Thoracic aorta (tissue), 2 donors: ENCODE measurements around the gene CCDC12. TPM values are rescaled to one million over a fixed set of nuclear protein-coding genes. Genes with fewer than 3 reads are reported as not detected.

Source experiments
- ATAC-seq: fragments of 150-250 bp; one replicate; pipeline ENCODE4 v1.8.0; 2017; ENCODE audit warnings: low read depth; ENCODE audit not compliant: insufficient number of reproducible peaks, low FRiP score
- DNase-seq: peaks from one replicate; pipeline ENCODE4 v3.0.0-alpha.2; 2020; ENCODE audit warnings: low spot score
- H3K27ac ChIP-seq, 2 donors: fragments of 200-600 bp; sonication (generic); 1 replicate in 1 of 2; 2 replicates in 1 of 2; pipeline ENCODE4 v1.5.1; 2016; ENCODE audit warnings: mild to moderate bottlenecking in 2 of 2, moderate library complexity in 2 of 2
- H3K27me3 ChIP-seq: fragments of 200-600 bp; sonication (generic); replicated peaks from 2 replicates; pipeline ENCODE4 v1.6.0; 2016; ENCODE audit warnings: mild to moderate bottlenecking; ENCODE audit not compliant: insufficient read depth
- H3K36me3 ChIP-seq: fragments of 200-600 bp; sonication (generic); one replicate; pipeline ENCODE4 v1.5.1; 2016
- H3K4me1 ChIP-seq, 2 donors: fragments of 200-600 bp; sonication (generic); 1 replicate in 1 of 2; 2 replicates in 1 of 2; pipeline versions ENCODE4 v1.5.1 to v1.6.0; 2016; ENCODE audit warnings: low read depth in 2 of 2, mild to moderate bottlenecking in 1 of 2; ENCODE audit not compliant: control insufficient read depth in 1 of 2
- H3K4me3 ChIP-seq: fragments of 200-600 bp; sonication (generic); 2 replicates; pipeline ENCODE4 v1.5.1; 2016; ENCODE audit warnings: mild to moderate bottlenecking
- H3K9me3 ChIP-seq: fragments of 200-600 bp; sonication (generic); 2 replicates; pipeline ENCODE4 v1.5.1; 2016
- total RNA-seq, 2 donors: library from RNA; depleted of rRNA; stranded (reverse); fragments of >200 nt; gene quantifications; one replicate each; pipeline versions ENCODE4 v1.1.0 to v1.2.3, GENCODE V29; 2016
- TF ChIP-seq, protein P1 (sequence below): fragments of 200-600 bp; sonication (generic); IDR thresholded peaks from one replicate; pipeline ENCODE4 v1.5.1; 2019; ENCODE audit warnings: antibody characterized with exemption

The CCDC12 gene
- total RNA-seq, 2 donors from 2014 or later, result 29.8 to 58.8 TPM

DNA sequence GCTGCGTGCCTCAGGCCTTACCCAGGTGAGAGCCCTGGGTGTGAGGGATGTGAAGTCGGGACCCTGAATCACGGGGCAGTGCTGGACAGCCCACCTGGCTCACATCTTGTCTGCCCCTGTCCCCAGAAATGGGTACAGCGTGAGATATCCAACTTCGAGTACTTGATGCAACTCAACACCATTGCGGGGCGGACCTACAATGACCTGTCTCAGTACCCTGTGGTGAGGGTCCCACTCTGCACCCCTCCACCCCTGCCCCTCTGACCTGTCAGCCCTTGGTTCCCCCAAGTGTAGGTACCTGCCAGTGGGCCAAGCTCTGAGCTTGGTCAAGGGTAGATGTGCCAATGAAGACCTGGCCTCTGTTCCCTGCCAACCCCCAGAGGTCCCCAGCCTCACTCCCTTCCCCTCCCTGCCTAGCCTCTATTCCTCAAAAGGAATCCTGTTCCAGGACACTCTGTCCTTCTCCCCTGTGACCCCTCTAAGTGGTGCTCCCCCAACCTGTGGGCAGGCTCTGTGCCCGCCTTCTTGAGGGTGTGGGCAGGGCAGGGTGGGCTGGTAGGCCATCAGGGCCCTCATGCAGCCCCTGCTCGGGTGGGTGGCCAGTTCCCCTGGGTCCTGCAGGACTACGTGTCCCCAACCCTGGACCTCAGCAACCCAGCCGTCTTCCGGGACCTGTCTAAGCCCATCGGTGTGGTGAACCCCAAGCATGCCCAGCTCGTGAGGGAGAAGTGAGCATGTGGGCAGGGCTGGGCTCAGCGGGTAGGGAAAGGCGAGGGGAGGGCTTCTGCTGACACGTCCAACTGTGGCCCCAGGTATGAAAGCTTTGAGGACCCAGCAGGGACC lies 28.0 kb upstream of the CCDC12 start:
- ATAC-seq (no peak), DNase-seq (no peak)
- Histone ChIP-seq H3K4me3 (no peak overlapping the region), H3K27me3 (no peaks in the 10 kb centered on the region), H3K27ac (no peak overlapping the region), H3K36me3 (peaks cover 27% of the 10 kb centered on the region), H3K9me3 (no peaks in the 10 kb centered on the region), H3K4me1 (no peaks in the 10 kb centered on the region)
- TF ChIP-seq, protein P1, sequence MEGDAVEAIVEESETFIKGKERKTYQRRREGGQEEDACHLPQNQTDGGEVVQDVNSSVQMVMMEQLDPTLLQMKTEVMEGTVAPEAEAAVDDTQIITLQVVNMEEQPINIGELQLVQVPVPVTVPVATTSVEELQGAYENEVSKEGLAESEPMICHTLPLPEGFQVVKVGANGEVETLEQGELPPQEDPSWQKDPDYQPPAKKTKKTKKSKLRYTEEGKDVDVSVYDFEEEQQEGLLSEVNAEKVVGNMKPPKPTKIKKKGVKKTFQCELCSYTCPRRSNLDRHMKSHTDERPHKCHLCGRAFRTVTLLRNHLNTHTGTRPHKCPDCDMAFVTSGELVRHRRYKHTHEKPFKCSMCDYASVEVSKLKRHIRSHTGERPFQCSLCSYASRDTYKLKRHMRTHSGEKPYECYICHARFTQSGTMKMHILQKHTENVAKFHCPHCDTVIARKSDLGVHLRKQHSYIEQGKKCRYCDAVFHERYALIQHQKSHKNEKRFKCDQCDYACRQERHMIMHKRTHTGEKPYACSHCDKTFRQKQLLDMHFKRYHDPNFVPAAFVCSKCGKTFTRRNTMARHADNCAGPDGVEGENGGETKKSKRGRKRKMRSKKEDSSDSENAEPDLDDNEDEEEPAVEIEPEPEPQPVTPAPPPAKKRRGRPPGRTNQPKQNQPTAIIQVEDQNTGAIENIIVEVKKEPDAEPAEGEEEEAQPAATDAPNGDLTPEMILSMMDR, result no peak

DNA sequence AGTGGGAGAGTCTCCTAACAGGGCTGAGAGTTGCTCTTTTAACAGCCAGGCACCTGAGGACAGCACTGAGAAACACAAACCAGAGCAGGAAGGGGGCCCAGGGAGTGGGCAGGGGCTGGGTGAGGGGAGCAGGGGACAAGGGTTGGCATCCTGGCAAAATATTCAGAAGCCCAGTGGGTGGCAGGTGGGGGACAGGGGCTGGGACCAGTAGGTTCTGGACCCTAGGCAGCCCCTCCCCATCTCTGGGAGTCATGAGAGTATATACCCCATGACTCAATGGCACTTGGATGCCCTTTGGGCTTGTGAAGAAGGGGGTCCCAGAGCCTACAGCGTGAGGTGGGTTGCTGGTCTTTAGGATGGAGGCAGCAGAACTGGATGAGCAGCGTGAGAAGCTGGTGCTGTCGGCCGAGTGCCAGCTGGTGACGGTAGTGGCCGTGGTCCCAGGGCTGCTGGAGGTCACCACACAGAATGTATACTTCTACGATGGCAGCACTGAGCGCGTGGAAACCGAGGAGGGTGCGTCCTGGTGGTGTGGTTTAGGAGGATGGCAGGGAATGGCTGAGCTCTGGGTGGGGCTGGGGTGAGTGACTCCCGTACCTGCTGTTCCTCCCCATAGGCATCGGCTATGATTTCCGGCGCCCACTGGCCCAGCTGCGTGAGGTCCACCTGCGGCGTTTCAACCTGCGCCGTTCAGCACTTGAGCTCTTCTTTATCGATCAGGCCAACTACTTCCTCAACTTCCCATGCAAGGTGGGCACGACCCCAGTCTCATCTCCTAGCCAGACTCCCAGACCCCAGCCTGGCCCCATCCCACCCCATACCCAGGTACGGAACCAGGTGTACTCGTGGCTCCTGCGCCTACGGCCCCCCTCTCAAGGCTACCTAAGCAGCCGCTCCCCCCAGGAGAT lies 27.2 kb upstream of the CCDC12 start:
- no peaks in the 10 kb centered on the region for H3K9me3 ChIP-seq
- H3K27me3 ChIP-seq, result no peaks in the 10 kb centered on the region
- TF ChIP-seq, protein P1, result no peak
- H3K27ac ChIP-seq, result no peak overlapping the region
- no peak for ATAC-seq
- H3K4me3 ChIP-seq, result no peak overlapping the region
- peaks cover 27% of the 10 kb centered on the region for H3K36me3 ChIP-seq
- no peak for DNase-seq
- H3K4me1 ChIP-seq, result no peaks in the 10 kb centered on the region

DNA sequence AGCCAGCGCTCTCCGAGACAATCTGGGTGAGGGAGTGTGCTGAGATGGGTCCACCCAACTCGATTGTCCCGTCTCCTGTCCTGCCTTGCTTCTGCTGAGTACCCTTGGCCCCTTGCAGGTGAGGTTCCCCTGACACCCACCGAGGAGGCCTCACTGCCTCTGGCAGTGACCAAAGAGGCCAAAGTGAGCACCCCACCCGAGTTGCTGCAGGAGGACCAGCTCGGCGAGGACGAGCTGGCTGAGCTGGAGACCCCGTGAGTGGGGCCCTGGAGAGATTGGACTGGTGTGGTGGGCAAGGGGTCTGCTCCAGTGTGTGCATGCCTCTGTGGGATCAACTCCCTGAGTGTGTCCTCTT lies 26.5 kb upstream of the CCDC12 start:
- H3K27me3 ChIP-seq, result no peaks in the 10 kb centered on the region
- DNase-seq, result no peak
- H3K4me1 ChIP-seq, result no peaks in the 10 kb centered on the region
- H3K4me3 ChIP-seq, result no peak overlapping the region
- no peaks in the 10 kb centered on the region for H3K9me3 ChIP-seq
- TF ChIP-seq, protein P1, result no peak
- peaks cover 27% of the 10 kb centered on the region for H3K36me3 ChIP-seq
- no peak for ATAC-seq
- no peak overlapping the region for H3K27ac ChIP-seq

DNA sequence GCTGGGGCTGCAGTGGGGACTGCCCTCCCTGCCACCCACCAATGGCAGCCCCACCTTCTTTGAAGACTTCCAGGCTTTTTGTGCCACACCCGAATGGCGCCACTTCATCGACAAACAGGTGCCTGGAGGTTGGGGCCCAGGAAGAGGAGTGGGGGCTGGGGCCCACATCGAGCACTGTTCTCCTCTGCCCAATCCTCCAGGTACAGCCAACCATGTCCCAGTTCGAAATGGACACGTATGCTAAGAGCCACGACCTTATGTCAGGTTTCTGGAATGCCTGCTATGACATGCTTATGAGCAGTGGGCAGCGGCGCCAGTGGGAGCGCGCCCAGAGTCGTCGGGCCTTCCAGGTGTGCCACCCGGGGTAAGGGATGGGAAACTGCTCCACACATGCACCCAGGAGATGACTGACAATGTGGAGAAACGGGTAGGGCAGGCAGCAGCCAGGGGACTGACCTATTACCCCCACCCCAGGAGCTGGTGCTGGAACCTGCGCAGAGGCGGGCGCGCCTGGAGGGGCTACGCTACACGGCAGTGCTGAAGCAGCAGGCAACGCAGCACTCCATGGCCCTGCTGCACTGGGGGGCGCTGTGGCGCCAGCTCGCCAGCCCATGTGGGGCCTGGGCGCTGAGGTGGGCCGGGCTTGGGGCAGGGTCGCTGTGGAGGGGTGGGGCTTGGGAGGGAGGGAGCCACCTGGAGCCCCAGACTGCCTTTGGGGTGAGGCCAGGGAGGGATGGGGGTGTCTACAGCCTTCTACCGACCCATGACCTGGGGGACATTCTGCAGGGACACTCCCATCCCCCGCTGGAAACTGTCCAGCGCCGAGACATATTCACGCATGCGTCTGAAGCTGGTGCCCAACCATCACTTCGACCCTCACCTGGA lies 25.9 kb upstream of the CCDC12 start:
- Histone ChIP-seq H3K36me3 (peaks cover 27% of the 10 kb centered on the region), H3K27ac (no peak overlapping the region), H3K27me3 (no peaks in the 10 kb centered on the region), H3K4me1 (no peaks in the 10 kb centered on the region), H3K9me3 (no peaks in the 10 kb centered on the region), H3K4me3 (no peak overlapping the region)
- no peak for ATAC-seq
- DNase-seq, result no peak
- TF ChIP-seq, protein P1, result no peak
